CD4-positive, alpha-beta T cell (primary cell): Measurements from ENCODE around the gene NTN5. TPM values are rescaled to one million over a fixed set of nuclear protein-coding genes. Genes with fewer than 3 reads are reported as not detected.
A peak's percentile ranks its signal among the peaks of the same experiment; 100 is the strongest.
"Not testable (repeated sequence)": the region's sequence is repeated elsewhere in the genome, so short reads cannot be mapped to it uniquely, and the experiment has no call there.

Source experiments
- ATAC-seq: fragments of 200-7000 bp; cut with Tn5 transposase; one replicate; pipeline ENCODE4 v1.10.0; 2022; ENCODE audit warnings: mild to moderate bottlenecking; ENCODE audit not compliant: poor library complexity
- CTCF ChIA-PET: fragments of 350-600 bp; sonication (Branson Sonifier 250); formaldehyde crosslinking; loops from one replicate; lab custom pipeline; 2021; ENCODE audit warnings: antibody characterized with exemption, inconsistent platforms; lab: Charles Lee
- POLR2A ChIA-PET: fragments of 350-600 bp; sonication (Branson Sonifier 250); formaldehyde crosslinking; loops from one replicate; lab custom pipeline; 2021; ENCODE audit warnings: antibody characterized with exemption, inconsistent platforms; lab: Charles Lee
- DNase-seq, 14 experiments: peaks; one replicate each; pipeline ENCODE4 v3.0.0-alpha.2; 2013 to 2020; ENCODE audit warnings: mixed read lengths in 2 of 14
- H3K27ac ChIP-seq, 2 donors: one replicate each; pipeline versions ENCODE4 v1.5.1 to v1.7.0; 2013; ENCODE audit warnings: low read length in 2 of 2, low read depth in 1 of 2, mild to moderate bottlenecking in 1 of 2
- H3K27me3 ChIP-seq, 2 experiments: 1 replicate in 1 of 2; 2 replicates in 1 of 2; pipeline versions ENCODE4 v1.6.1 to v1.7.0; 2013; ENCODE audit warnings: low read length in 2 of 2, control low read depth in 1 of 2, mild to moderate bottlenecking in 1 of 2, moderate library complexity in 1 of 2; ENCODE audit not compliant: insufficient read depth in 2 of 2, control insufficient read depth in 1 of 2
- H3K36me3 ChIP-seq: one replicate; pipeline ENCODE4 v1.6.1; 2013; ENCODE audit warnings: low read length, control low read depth; ENCODE audit not compliant: insufficient read depth
- H3K4me1 ChIP-seq: one replicate; pipeline ENCODE4 v1.6.1; 2013; ENCODE audit warnings: low read length, control low read depth; ENCODE audit not compliant: insufficient read depth
- H3K4me3 ChIP-seq: one replicate; pipeline ENCODE4 v1.5.1; 2013; ENCODE audit warnings: mild to moderate bottlenecking, low read length, moderate library complexity
- H3K9me3 ChIP-seq, 2 experiments: 1 replicate in 1 of 2; 2 replicates in 1 of 2; pipeline versions ENCODE4 v1.6.1 to v1.7.0; 2013; ENCODE audit warnings: low read length in 2 of 2, mild to moderate bottlenecking in 2 of 2, control low read depth in 1 of 2, moderate library complexity in 1 of 2; ENCODE audit not compliant: control insufficient read depth in 1 of 2, insufficient read depth in 1 of 2
- H3K27ac Mint-ChIP-seq: one replicate; pipeline ENCODE4 v1.8.0; 2020; ENCODE audit warnings: mixed read lengths
- H3K27me3 Mint-ChIP-seq: one replicate; pipeline ENCODE4 v1.8.0; 2021; ENCODE audit warnings: mixed read lengths
- H3K36me3 Mint-ChIP-seq: one replicate; pipeline ENCODE4 v1.8.0; 2021; ENCODE audit warnings: low read depth, mixed read lengths
- H3K4me1 Mint-ChIP-seq: one replicate; pipeline ENCODE4 v1.8.0; 2021; ENCODE audit warnings: low read depth, mixed read lengths
- H3K4me3 Mint-ChIP-seq: one replicate; pipeline ENCODE4 v1.8.0; 2020; ENCODE audit warnings: mild to moderate bottlenecking, mixed read lengths
- H3K9me3 Mint-ChIP-seq: one replicate; pipeline ENCODE4 v1.8.0; 2020; ENCODE audit warnings: mixed read lengths
- intact Hi-C, 2 experiments: fragments of 100-400 bp; cut with DNase I in 1 of 2; cut with micrococcal nuclease in 1 of 2; formaldehyde crosslinking; loops; one replicate each; pipeline versions ENCODE4 v1.15.1 to v1.9.0; 2023 to 2025; cut with DNase I, micrococcal nuclease
- total RNA-seq, 174 experiments: library from RNA in 2 of 174; stranded (reverse) in 2 of 174; gene quantifications; one replicate each; pipeline ENCODE4 v1.2.3 and lab custom pipeline; 2021 to 2026
- TF ChIP-seq, protein P1 (sequence below): fragments of 200-600 bp; IDR thresholded peaks from one replicate; pipeline ENCODE4 v1.8.0; 2022; ENCODE audit warnings: antibody characterized with exemption, mild to moderate bottlenecking

NTN5 gene
- total RNA-seq, 2 experiments from 2014 or later, result 2.7 to 3.0 TPM

DNA sequence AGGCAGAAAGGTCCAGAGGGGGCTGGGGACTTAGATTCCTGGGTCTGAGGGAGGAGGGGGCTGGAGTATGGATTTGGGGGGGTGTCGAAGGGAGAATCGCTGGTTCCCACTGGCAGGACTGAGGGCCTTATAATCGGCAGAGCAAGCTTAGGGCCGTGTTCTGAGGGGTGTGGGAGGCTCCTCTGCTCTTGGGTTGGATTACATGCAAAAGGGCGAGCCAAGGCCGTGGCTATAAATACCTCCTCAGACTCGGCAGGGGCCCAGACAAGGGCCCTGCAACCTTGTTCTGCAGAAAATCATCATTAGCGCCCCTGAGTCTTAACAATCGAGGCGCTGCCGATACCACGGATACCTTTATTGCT is 47.4 kb upstream of the NTN5 start:
- TF ChIP-seq, protein P1, sequence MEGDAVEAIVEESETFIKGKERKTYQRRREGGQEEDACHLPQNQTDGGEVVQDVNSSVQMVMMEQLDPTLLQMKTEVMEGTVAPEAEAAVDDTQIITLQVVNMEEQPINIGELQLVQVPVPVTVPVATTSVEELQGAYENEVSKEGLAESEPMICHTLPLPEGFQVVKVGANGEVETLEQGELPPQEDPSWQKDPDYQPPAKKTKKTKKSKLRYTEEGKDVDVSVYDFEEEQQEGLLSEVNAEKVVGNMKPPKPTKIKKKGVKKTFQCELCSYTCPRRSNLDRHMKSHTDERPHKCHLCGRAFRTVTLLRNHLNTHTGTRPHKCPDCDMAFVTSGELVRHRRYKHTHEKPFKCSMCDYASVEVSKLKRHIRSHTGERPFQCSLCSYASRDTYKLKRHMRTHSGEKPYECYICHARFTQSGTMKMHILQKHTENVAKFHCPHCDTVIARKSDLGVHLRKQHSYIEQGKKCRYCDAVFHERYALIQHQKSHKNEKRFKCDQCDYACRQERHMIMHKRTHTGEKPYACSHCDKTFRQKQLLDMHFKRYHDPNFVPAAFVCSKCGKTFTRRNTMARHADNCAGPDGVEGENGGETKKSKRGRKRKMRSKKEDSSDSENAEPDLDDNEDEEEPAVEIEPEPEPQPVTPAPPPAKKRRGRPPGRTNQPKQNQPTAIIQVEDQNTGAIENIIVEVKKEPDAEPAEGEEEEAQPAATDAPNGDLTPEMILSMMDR, result no peak
- H3K4me1 Mint-ChIP-seq, result peaks cover 18% of the 10 kb centered on the region
- H3K36me3 Mint-ChIP-seq, result peaks cover 3% of the 10 kb centered on the region
- ChIA-PET CTCF (interaction anchor here (0.6 to 1.1 kb wide), 2 partner anchors 19 to 31 kb away, joined by 3 read pairs; no protein-coding TSS in a partner anchor), POLR2A (interaction anchor here (0.9 to 2.2 kb wide), 7 partner anchors 12 to 245 kb away, joined by 3 to 13 read pairs (median 5); partner anchors contain the start of genes CA11, FTL, IZUMO1 and RPL18)
- DNase-seq, result no peak
- no peak for ATAC-seq
- Histone ChIP-seq H3K27ac (no peak overlapping the region), H3K4me1 (peaks cover 28% of the 10 kb centered on the region), H3K36me3 (no peaks in the 10 kb centered on the region), H3K4me3 (peak overlapping the region; percentile 84), H3K9me3 (peaks cover 0 to 4% of the 10 kb centered on the region in 2 experiments), H3K27me3 (no peaks in the 10 kb centered on the region)
- H3K4me3 Mint-ChIP-seq, result peak overlapping the region; percentile 92
- H3K27ac Mint-ChIP-seq, result peak overlapping the region; percentile 96
- intact Hi-C loops, result loop anchor here in 1 of 2 experiments (2.0 kb wide), 2 partner anchors 19 to 81 kb away; no protein-coding TSS in a partner anchor
- H3K9me3 Mint-ChIP-seq, result peaks cover 3% of the 10 kb centered on the region
- no peaks in the 10 kb centered on the region for H3K27me3 Mint-ChIP-seq

DNA sequence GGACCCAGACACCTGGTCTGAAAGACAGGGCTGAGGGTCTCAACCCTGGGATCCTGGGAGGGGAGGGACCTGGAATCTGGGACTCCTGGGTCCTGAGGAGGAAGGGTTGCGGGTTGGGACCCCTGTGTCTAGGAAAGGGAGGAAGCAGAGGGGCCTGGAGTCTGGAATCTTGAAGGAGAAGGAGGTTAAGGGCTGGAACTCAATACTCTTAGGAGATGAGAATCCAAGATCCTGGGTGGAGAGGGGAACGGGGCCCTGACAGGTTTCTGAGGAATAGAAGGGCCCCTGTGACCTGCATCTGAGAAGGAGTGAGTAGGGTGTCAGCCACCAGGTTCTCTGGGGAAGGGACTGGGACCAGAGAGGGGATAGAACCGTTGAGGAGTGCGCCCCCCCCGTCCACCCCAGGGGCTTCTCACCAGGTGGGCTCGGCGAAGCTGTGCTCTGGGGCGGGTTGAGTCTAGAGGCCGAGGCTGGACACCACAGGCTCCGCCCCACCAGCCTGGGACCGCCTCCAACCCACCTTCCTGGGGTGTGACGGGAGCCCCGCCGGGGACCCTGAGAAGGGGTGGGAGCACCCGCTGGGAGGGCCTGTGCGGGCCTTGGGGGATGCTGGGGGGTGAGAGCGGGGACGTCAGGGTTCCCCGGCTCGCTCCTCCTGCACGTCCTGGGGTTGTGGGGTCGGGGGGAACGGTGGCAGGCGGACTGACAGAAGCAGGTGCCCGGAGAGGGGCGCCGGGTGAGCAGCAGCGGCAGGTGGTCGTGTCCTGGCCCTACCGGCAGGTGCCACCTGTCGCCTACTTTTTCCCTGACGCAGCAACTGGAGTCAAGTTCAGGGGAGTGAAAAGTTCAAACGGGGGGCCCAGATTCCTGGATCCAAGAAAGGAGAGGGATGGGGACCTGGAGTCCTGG is 46.7 kb upstream of the NTN5 start, which contains the start of gene MAMSTR:
Gene MAMSTR (minus strand): TSS at position 463 of the 909 bp plus-strand sequence. CDS start 694 bp downstream, outside the sequence.
- Mint-ChIP-seq H3K36me3 (no peaks in the 10 kb centered on the region), H3K4me3 (peak within 1 kb of the TSS; percentile 92), H3K4me1 (peaks cover 17% of the 10 kb centered on the region), H3K27ac (peak within 1 kb of the TSS; percentile 96), H3K9me3 (no peaks in the 10 kb centered on the region), H3K27me3 (no peaks in the 10 kb centered on the region)
- peaks cover 0 to under 1% of the 10 kb centered on the region in 2 experiments for H3K9me3 ChIP-seq
- POLR2A ChIA-PET, result interaction anchor here (1.5 to 2.2 kb wide), 2 partner anchors 20 to 82 kb away, joined by 4 to 13 read pairs; no protein-coding TSS in a partner anchor
- H3K4me1 ChIP-seq, result peaks cover 29% of the 10 kb centered on the region
- ATAC-seq, result no peak
- no peaks in the 10 kb centered on the region for H3K36me3 ChIP-seq
- H3K4me3 ChIP-seq, result peak within 1 kb of the TSS; percentile 84
- intact Hi-C loops, result loop anchor here (2.0 to 10.0 kb wide), 3 partner anchors 19 to 215 kb away; no protein-coding TSS in a partner anchor
- CTCF ChIA-PET, result no interaction called here
- TF ChIP-seq, protein P1, result no peak
- peak in 1 of 14 experiments; percentile 48 for DNase-seq
- H3K27me3 ChIP-seq, result no peaks in the 10 kb centered on the region
- H3K27ac ChIP-seq, result peak within 1 kb of the TSS; percentile 81 to 94

DNA sequence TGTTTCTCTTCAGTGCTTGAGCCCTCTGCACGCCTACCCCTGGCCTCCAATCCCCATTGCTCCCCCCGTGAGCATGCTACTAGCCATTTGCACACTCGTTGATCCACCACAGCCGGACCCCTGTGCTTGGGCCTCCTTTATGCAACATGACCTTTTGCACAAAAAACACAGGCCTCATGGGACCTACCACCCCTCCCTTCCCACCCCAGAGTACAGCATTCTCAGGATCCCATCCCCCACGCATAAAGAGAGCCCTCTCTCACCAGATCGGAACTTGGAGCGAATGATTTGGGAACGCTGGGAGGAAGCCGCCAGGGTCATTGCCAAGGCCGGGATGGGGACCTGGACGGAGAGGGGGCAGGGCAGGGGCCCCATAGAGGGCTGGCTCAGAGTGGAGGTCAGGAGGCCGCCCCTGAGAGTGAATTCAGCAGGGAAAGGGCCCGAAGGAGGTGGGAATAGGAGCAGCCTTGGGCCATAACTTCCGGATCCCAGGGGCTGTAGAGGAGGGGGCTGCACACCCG is 46.0 kb upstream of the NTN5 start:
- CTCF ChIA-PET, result no interaction called here
- Histone ChIP-seq H3K9me3 (no peaks in the 10 kb centered on the region), H3K4me3 (no peak overlapping the region), H3K27me3 (no peaks in the 10 kb centered on the region), H3K4me1 (peaks cover 31% of the 10 kb centered on the region), H3K27ac (no peak overlapping the region), H3K36me3 (no peaks in the 10 kb centered on the region)
- peak overlapping the region; percentile 35 for H3K4me3 Mint-ChIP-seq
- no peaks in the 10 kb centered on the region for H3K27me3 Mint-ChIP-seq
- intact Hi-C loops, result loop anchor here in 1 of 2 experiments (10.0 kb wide), 1 partner anchor 214 kb away; no protein-coding TSS in a partner anchor
- TF ChIP-seq, protein P1, result no peak
- H3K36me3 Mint-ChIP-seq, result no peaks in the 10 kb centered on the region
- DNase-seq (no peak), ATAC-seq (no peak)
- POLR2A ChIA-PET, result no interaction called here
- peaks cover 24% of the 10 kb centered on the region for H3K4me1 Mint-ChIP-seq
- no peaks in the 10 kb centered on the region for H3K9me3 Mint-ChIP-seq
- H3K27ac Mint-ChIP-seq, result no peak overlapping the region

DNA sequence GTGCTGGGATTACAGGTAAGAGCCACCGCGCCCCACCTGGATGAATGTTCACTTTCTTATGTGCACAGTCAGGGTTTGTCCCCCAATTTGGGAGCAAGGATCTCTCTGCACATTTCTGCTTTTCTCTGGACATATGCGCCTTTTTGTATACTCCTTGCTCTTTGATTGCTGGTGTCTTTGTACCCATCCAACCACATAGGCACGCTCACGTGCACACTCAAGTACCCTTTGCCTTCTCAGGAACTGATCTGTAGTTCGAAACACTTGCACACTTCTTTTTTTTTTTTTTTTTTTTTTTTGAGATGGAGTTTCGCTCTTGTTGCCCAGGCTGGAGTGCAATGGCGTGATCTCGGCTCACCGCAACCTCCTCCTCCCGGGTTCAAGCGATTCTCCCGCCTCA is 45.3 kb upstream of the NTN5 start:
- intact Hi-C loops, result loop anchor here in 1 of 2 experiments (10.0 kb wide), 1 partner anchor 213 kb away; no protein-coding TSS in a partner anchor
- not testable (repeated sequence) for DNase-seq

More for the DNA sequence above, 45.3 kb upstream of the NTN5 start:
- ATAC-seq, H3K9me3 Mint-ChIP-seq, H3K27ac Mint-ChIP-seq, H3K36me3 ChIP-seq, H3K9me3 ChIP-seq, H3K27me3 Mint-ChIP-seq, H3K27ac ChIP-seq, H3K4me3 ChIP-seq, H3K27me3 ChIP-seq, POLR2A ChIA-PET, CTCF ChIA-PET, H3K36me3 Mint-ChIP-seq: not testable (repeated sequence)
- H3K4me1 ChIP-seq, result peaks cover 38% of the 10 kb centered on the region
- Mint-ChIP-seq H3K4me1 (peaks cover 26% of the 10 kb centered on the region), H3K4me3 (peak overlapping the region; percentile 4)
